ENCODE data around the gene ARHGEF11.

- TF ChIP-seq CTCF (conservative IDR thresholded peaks at IDR 0.05; ENCODE audit: low read length) (no peak), EZH2phosphoT487 (IDR thresholded peaks at IDR 0.05; ENCODE audit: borderline replicate concordance) (no peak)
Observed at GRCh38 chr1:157047062-157047410, 1.5 kb upstream of the ARHGEF11 start.
